Eye (tissue), 1 donor: ENCODE data around the gene B4GALT3.

ENCODE experiments used
- DNase-seq: peaks from one replicate; pipeline ENCODE4 v3.0.0-alpha.2; 2015

B4GALT3 gene

GRCh38 chr1:161185732-161186311, 8.5 kb upstream of the B4GALT3 start:
- DNase-seq: no peak

- peak; percentile 31 for DNase-seq
These were observed 8.0 kb upstream of the B4GALT3 start for GRCh38 chr1:161185282-161185682.

- DNase-seq: no peak
These were observed 4.9 kb upstream of the B4GALT3 start for GRCh38 chr1:161182214-161182613.

- peak; percentile 19 for DNase-seq
These were observed 3.3 kb upstream of the B4GALT3 start for GRCh38 chr1:161180639-161181038.

GRCh38 chr1:161179698-161180097, 2.4 kb upstream of the B4GALT3 start:
- no peak for DNase-seq

GRCh38 chr1:161177936-161178244, 583 bp upstream of the B4GALT3 start:
- no peak for DNase-seq

- no peak for DNase-seq
These were observed 717 bp downstream of the B4GALT3 start for GRCh38 chr1:161176468-161177111.

GRCh38 chr1:161175771-161176453, 1.4 kb downstream of the B4GALT3 start:
- DNase-seq: no peak

GRCh38 chr1:161174911-161175310, 2.4 kb downstream of the B4GALT3 start:
- DNase-seq: no peak

GRCh38 chr1:161173711-161174110, 3.6 kb downstream of the B4GALT3 start:
- DNase-seq: no peak

- no peak for DNase-seq
These were observed 4.4 kb downstream of the B4GALT3 start for GRCh38 chr1:161172776-161173376.

GRCh38 chr1:161172349-161172748, 5.0 kb downstream of the B4GALT3 start:
- no peak for DNase-seq

- no peak for DNase-seq
These were observed 5.6 kb downstream of the B4GALT3 start for GRCh38 chr1:161171696-161172095.

- DNase-seq: no peak
These were observed 6.1 kb downstream of the B4GALT3 start for GRCh38 chr1:161171191-161171590.

GRCh38 chr1:161168906-161169305, 8.4 kb downstream of the B4GALT3 start:
- no peak for DNase-seq

GRCh38 chr1:161166669-161167548, 10.4 kb downstream of the B4GALT3 start:
- peak; percentile 66 for DNase-seq

- peak; percentile 98 for DNase-seq
These were observed 11.3 kb downstream of the B4GALT3 start, which contains the start of gene PPOX for GRCh38 chr1:161165742-161166668. Gene PPOX (plus strand): TSS chr1:161166426. CDS start chr1:161166848, 422 bp downstream.

GRCh38 chr1:161164901-161165610, 12.3 kb downstream of the B4GALT3 start:
- DNase-seq: no peak

- no peak for DNase-seq
These were observed 13.5 kb downstream of the B4GALT3 start for GRCh38 chr1:161163793-161164192.

- DNase-seq: no peak
These were observed 14.5 kb downstream of the B4GALT3 start for GRCh38 chr1:161162806-161163205.

GRCh38 chr1:161162052-161162451, 15.3 kb downstream of the B4GALT3 start:
- no peak for DNase-seq
